Adipocyte (in vitro differentiated cells): ENCODE data around the gene EBF3.

Experiments
- DNase-seq: peaks from one replicate; pipeline ENCODE4 v3.0.0-alpha.2; 2015; ENCODE audit warnings: low read depth
- H3K27me3 ChIP-seq: replicated peaks from 2 replicates; pipeline ENCODE4 v1.7.0; 2013; ENCODE audit warnings: mild to moderate bottlenecking, low read length, moderate library complexity; ENCODE audit not compliant: control insufficient read depth, insufficient read depth
- H3K36me3 ChIP-seq: 2 replicates; pipeline ENCODE4 v1.7.0; 2013; ENCODE audit warnings: low read length, mild to moderate bottlenecking, moderate library complexity; ENCODE audit not compliant: control insufficient read depth, insufficient read depth, severe bottlenecking
- H3K4me1 ChIP-seq: 2 replicates; pipeline ENCODE4 v1.7.0; 2013; ENCODE audit warnings: mild to moderate bottlenecking, low read length, moderate library complexity; ENCODE audit not compliant: control insufficient read depth, insufficient read depth
- H3K4me3 ChIP-seq: 2 replicates; pipeline ENCODE4 v1.7.0; 2013; ENCODE audit warnings: mild to moderate bottlenecking, low read length, moderate library complexity
- H3K9ac ChIP-seq: 2 replicates; pipeline ENCODE4 v1.7.0; 2013; ENCODE audit warnings: mild to moderate bottlenecking, low read length, moderate library complexity
- H3K9me3 ChIP-seq: 2 replicates; pipeline ENCODE4 v1.7.0; 2013; ENCODE audit warnings: mild to moderate bottlenecking, low read length, moderate library complexity; ENCODE audit not compliant: control insufficient read depth

The EBF3 gene

GRCh38 chr10:129825826-129826225 lies 138.2 kb downstream of the EBF3 start:
- Histone ChIP-seq H3K36me3 (no peaks in the 10 kb centered on the region), H3K9ac (no peak overlapping the region), H3K9me3 (no peaks in the 10 kb centered on the region), H3K27me3 (no peaks in the 10 kb centered on the region), H3K4me1 (no peaks in the 10 kb centered on the region), H3K4me3 (no peak overlapping the region)
- DNase-seq: no peak

- H3K9me3 ChIP-seq: no peaks in the 10 kb centered on the region
- DNase-seq: no peak
- no peaks in the 10 kb centered on the region for H3K27me3 ChIP-seq
- no peaks in the 10 kb centered on the region for H3K36me3 ChIP-seq
- H3K4me3 ChIP-seq: no peak overlapping the region
- H3K4me1 ChIP-seq: no peaks in the 10 kb centered on the region
- H3K9ac ChIP-seq: no peak overlapping the region
Observed at GRCh38 chr10:129825221-129825620, 138.9 kb downstream of the EBF3 start.

GRCh38 chr10:129820451-129820850 lies 143.6 kb downstream of the EBF3 start:
- no peak for DNase-seq
- no peak overlapping the region for H3K9ac ChIP-seq
- no peaks in the 10 kb centered on the region for H3K4me1 ChIP-seq
- H3K27me3 ChIP-seq: no peaks in the 10 kb centered on the region
- no peak overlapping the region for H3K4me3 ChIP-seq
- H3K9me3 ChIP-seq: peaks cover 9% of the 10 kb centered on the region
- H3K36me3 ChIP-seq: no peaks in the 10 kb centered on the region

- Histone ChIP-seq H3K9ac (no peak overlapping the region), H3K36me3 (no peaks in the 10 kb centered on the region), H3K27me3 (peaks cover 14% of the 10 kb centered on the region), H3K4me1 (no peaks in the 10 kb centered on the region), H3K9me3 (peaks cover 9% of the 10 kb centered on the region), H3K4me3 (no peak overlapping the region)
- DNase-seq: no peak
Observed at GRCh38 chr10:129816656-129817045, 147.4 kb downstream of the EBF3 start.

- H3K9me3 ChIP-seq: peaks cover 9% of the 10 kb centered on the region
- no peak for DNase-seq
- H3K27me3 ChIP-seq: peaks cover 14% of the 10 kb centered on the region
- H3K4me3 ChIP-seq: no peak overlapping the region
- H3K9ac ChIP-seq: no peak overlapping the region
- H3K4me1 ChIP-seq: no peaks in the 10 kb centered on the region
- H3K36me3 ChIP-seq: no peaks in the 10 kb centered on the region
Observed at GRCh38 chr10:129815898-129816655, 148.0 kb downstream of the EBF3 start.

- H3K36me3 ChIP-seq: no peaks in the 10 kb centered on the region
- peaks cover 9% of the 10 kb centered on the region for H3K9me3 ChIP-seq
- H3K27me3 ChIP-seq: peaks cover 20% of the 10 kb centered on the region
- no peak overlapping the region for H3K4me3 ChIP-seq
- DNase-seq: no peak
- no peaks in the 10 kb centered on the region for H3K4me1 ChIP-seq
- H3K9ac ChIP-seq: no peak overlapping the region
Observed at GRCh38 chr10:129814681-129815646, 149.1 kb downstream of the EBF3 start.

GRCh38 chr10:129812398-129812797 lies 151.7 kb downstream of the EBF3 start:
- Histone ChIP-seq H3K4me1 (no peaks in the 10 kb centered on the region), H3K4me3 (no peak overlapping the region), H3K9me3 (no peaks in the 10 kb centered on the region), H3K9ac (no peak overlapping the region), H3K36me3 (no peaks in the 10 kb centered on the region), H3K27me3 (peaks cover 23% of the 10 kb centered on the region)
- DNase-seq: no peak

GRCh38 chr10:129811208-129811607 lies 152.9 kb downstream of the EBF3 start:
- Histone ChIP-seq H3K9me3 (peaks cover 3% of the 10 kb centered on the region), H3K4me3 (no peak overlapping the region), H3K27me3 (peaks cover 23% of the 10 kb centered on the region), H3K36me3 (no peaks in the 10 kb centered on the region), H3K9ac (no peak overlapping the region), H3K4me1 (no peaks in the 10 kb centered on the region)
- no peak for DNase-seq

GRCh38 chr10:129809841-129810240 lies 154.2 kb downstream of the EBF3 start:
- H3K27me3 ChIP-seq: peaks cover 23% of the 10 kb centered on the region
- no peak for DNase-seq
- H3K4me1 ChIP-seq: no peaks in the 10 kb centered on the region
- peaks cover 14% of the 10 kb centered on the region for H3K9me3 ChIP-seq
- no peaks in the 10 kb centered on the region for H3K36me3 ChIP-seq
- H3K9ac ChIP-seq: no peak overlapping the region
- H3K4me3 ChIP-seq: no peak overlapping the region

- Histone ChIP-seq H3K27me3 (peaks cover 23% of the 10 kb centered on the region), H3K36me3 (no peaks in the 10 kb centered on the region), H3K4me1 (no peaks in the 10 kb centered on the region), H3K9ac (no peak overlapping the region), H3K9me3 (peaks cover 14% of the 10 kb centered on the region), H3K4me3 (no peak overlapping the region)
- no peak for DNase-seq
Observed at GRCh38 chr10:129809431-129809830, 154.6 kb downstream of the EBF3 start.
